ENCODE measurements around the gene SESTD1. TPM values are rescaled to one million over a fixed set of nuclear protein-coding genes. Genes with fewer than 3 reads are reported as not detected.

Gene SESTD1
- total and polyA plus RNA-seq, 2 of the 8 experiments (the other 6 are each of a cell fraction or from before 2014, with no cell fraction given): 5.2 to 49.6 TPM

DNA sequence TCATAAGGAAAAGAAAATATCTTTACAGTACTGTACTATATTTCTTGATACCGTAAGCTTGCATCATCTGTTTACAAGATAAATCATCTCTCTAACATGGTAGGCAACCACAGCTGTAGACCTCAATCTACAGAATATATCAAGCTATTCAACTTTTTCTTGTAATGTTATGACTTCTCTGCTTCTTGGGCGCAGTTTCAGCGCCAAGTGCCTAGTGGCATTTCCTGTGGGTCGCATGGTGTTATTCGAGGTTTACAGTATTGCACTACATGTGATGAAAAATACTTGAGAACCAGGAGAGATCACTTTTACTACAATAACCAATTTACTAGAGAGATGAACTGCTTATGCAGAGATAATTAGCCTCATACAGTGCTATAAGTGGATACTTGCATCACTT is 34.0 kb upstream of the SESTD1 start (continued):
- TF ChIP-seq CHD7 (IDR thresholded peaks at IDR 0.05; ENCODE audit: insufficient replicate concordance, low read length) (no peak), TCF12 (IDR thresholded peaks at IDR 0.05; ENCODE audit: low read depth, low read length) (no peak), TBP (IDR thresholded peaks at IDR 0.05; ENCODE audit: low read depth, low read length) (no peak), SP1 (IDR thresholded peaks at IDR 0.05; ENCODE audit: low read depth, low read length) (no peak), EGR1 (IDR thresholded peaks at IDR 0.05; ENCODE audit: borderline replicate concordance, low read depth, low read length) (no peak), POLR2A (IDR thresholded peaks at IDR 0.05; ENCODE audit: control extremely low read depth in 1 of 2, low read depth in 2 of 2, low read length in 2 of 2) (no peak), RNF2 (IDR thresholded peaks at IDR 0.05; ENCODE audit: borderline replicate concordance, low read depth, low read length, missing control alignments, poor library complexity, severe bottlenecking) (no peak), RAD21 (IDR thresholded peaks at IDR 0.05 in 1 of 2, conservative IDR thresholded peaks at IDR 0.05 in 1 of 2; ENCODE audit: low read depth in 2 of 2, low read length in 2 of 2) (no peak), MAFK (IDR thresholded peaks at IDR 0.05; ENCODE audit: low read depth, low read length) (no peak), EZH2 (IDR thresholded peaks at IDR 0.05; ENCODE audit: low read depth, low read length, severe bottlenecking) (no peak), SAP30 (IDR thresholded peaks at IDR 0.05; ENCODE audit: insufficient read depth, insufficient replicate concordance, low read length) (no peak), CHD1 (IDR thresholded peaks at IDR 0.05; ENCODE audit: low read depth, low read length) (no peak)
